GM12892 (cell line): ENCODE data around the gene MID1.

ENCODE experiments used
- DNase-seq: peaks from one replicate; pipeline ENCODE4 v3.0.0; 2011; ENCODE audit not compliant: insufficient read length
- FAIRE-seq: peaks from 2 replicates; lab custom pipeline; 2011; peaks lifted over from hg19 to GRCh38; lab: Jason Lieb, UNC
- POLR2A ChIP-seq: IDR thresholded peaks from 2 replicates; pipeline ENCODE4 v1.6.1; 2011; ENCODE audit warnings: low read depth, low read length, control low read depth
- POLR2AphosphoS5 ChIP-seq: IDR thresholded peaks from 2 replicates; pipeline ENCODE4 v1.6.1; 2011; ENCODE audit warnings: low read depth, low read length, control low read depth
- TAF1 ChIP-seq: IDR thresholded peaks from 2 replicates; pipeline ENCODE4 v1.6.1; 2011; ENCODE audit warnings: low read depth, mild to moderate bottlenecking, control low read depth, low read length, borderline replicate concordance

MID1 gene

GRCh38 chrX:10474913-10475568 lies 145.3 kb downstream of the MID1 start:
- no peak for DNase-seq
- FAIRE-seq = no peak
- no peak for TF ChIP-seq POLR2AphosphoS5

DNA sequence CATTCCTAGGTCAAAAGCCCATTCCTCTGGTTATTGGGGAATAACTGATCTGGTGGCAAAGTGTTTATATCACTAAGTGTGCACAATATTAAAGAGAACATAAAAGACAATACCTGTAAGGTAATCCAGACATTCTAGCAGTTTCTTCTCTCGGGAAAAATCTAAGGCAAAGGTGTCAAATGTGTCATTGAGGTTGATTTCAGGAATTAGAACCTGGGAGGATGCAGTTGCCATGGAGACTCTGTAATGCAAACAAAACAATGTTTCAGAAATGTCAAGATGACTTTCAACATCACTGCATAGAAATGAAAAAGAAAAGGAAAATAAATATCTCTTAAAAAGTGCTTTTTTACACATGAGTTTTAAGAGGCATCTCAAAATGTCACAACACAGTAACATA lies 145.9 kb downstream of the MID1 start:
- no peak for DNase-seq
- TF ChIP-seq POLR2A (no peak), TAF1 (no peak), POLR2AphosphoS5 (no peak)
- FAIRE-seq = no peak

DNA sequence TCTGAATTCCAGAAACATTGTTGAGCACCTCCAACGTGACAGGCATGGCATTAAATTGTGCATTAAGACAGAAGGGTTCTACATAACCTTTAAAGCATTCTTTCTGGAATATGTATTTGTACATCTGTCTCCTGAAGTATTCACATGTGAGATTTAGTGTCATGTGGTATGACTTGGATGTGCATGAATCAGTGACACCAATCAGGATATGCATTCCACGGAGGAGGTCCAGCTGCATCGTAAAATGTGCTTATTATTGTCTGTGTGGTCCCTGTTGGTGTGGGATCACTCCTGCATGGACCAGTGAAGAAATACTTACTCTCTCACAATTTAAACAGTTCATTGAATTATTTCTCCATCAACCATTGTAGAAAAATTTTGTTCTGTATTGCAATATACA lies 149.0 kb downstream of the MID1 start:
- FAIRE-seq = no peak
- DNase-seq = no peak
- no peak for TF ChIP-seq POLR2A
- no peak for TF ChIP-seq TAF1
- no peak for TF ChIP-seq POLR2AphosphoS5

DNA sequence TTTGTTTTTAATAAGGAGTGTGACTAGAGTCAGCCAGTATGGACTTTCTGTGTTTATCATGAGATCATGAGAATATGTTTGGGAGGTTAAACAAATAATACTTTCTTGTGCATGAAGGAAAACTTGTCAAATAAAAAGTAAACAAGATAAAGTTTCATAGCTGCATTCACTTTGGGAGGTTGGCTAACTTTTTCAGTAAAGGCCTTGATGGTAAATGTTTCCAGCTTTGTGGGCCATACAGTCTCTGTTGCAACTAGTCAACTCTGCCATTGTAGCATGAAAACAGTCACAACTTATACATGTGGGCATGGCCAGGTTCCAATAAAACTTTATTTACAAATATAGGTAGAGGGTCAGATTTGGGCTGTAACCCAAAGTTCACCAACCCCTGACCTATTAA lies 150.4 kb downstream of the MID1 start:
- peak; percentile 17 for FAIRE-seq
- no peak for DNase-seq
- TF ChIP-seq POLR2A = no peak
- TF ChIP-seq POLR2AphosphoS5 = no peak
- no peak for TF ChIP-seq TAF1

DNA sequence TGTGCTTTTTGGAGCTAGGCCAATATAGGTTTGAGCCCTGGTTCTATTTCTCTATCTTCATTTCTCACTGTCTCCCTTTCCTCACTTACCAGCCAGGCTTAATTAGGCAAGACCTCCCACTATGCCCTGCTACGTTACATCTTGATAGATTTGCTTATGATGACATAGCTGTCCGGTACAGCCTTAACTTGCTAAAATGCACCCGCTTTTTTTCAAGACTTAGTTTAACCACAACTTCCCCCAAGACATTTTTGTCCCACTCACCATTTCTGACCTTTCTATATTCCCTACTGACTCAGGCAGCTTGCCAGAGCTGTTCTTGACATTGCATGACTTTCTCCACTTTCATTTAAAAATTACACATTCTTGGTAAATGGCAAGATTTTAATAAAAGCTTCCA lies 152.6 kb downstream of the MID1 start:
- FAIRE-seq (no peak), DNase-seq (no peak)
- TF ChIP-seq POLR2A (no peak), POLR2AphosphoS5 (no peak)

- no peak for DNase-seq
- no peak for TF ChIP-seq POLR2AphosphoS5
- no peak for TF ChIP-seq TAF1
- no peak for TF ChIP-seq POLR2A
- no peak for FAIRE-seq
These were observed 155.1 kb downstream of the MID1 start for GRCh38 chrX:10465254-10465653.

DNA sequence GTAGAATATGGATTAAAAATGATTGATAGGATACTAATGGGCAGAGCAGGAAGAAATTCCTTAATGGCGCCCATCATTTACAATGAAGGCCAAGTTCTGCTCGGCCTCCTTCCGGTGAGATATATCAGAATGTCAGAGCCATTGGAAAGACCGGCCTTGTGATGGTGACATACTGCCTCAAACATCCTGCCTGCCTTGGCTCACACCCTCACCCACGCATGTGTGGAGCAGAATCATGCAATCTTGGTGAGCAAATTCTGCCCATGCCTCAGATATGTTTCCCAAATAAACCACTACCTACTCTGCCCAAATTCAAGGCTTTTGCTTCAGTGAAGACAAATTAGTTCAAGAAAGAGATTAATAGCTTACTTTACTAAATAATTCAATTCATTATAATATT lies 163.3 kb downstream of the MID1 start:
- TF ChIP-seq POLR2AphosphoS5 (no peak), POLR2A (no peak), TAF1 (no peak)
- no peak for DNase-seq
- no peak for FAIRE-seq

DNA sequence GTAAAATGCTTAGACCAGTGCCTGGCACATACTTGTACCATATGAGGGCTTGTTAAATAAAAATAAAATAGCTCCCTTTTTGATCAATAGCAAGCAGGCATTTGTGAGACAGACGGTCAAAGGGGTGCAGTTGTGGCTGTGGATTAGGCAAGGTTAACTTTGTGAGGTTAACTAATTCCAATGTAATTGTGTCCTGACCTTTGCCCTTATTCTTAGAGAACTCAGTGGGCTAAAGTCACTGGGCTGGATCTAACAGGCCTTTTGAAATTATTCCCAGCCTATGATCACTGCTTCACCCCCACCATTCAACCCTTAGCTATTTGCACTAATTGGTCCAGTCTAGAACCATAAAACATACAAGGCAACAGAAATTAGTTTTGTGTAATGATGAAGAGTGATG lies 166.4 kb downstream of the MID1 start:
- FAIRE-seq (no peak), DNase-seq (no peak)
- TF ChIP-seq POLR2AphosphoS5 (no peak), POLR2A (no peak), TAF1 (no peak)

GRCh38 chrX:10450959-10451355 lies 169.4 kb downstream of the MID1 start:
- FAIRE-seq (no peak), DNase-seq (no peak)
- no peak for TF ChIP-seq POLR2A

DNA sequence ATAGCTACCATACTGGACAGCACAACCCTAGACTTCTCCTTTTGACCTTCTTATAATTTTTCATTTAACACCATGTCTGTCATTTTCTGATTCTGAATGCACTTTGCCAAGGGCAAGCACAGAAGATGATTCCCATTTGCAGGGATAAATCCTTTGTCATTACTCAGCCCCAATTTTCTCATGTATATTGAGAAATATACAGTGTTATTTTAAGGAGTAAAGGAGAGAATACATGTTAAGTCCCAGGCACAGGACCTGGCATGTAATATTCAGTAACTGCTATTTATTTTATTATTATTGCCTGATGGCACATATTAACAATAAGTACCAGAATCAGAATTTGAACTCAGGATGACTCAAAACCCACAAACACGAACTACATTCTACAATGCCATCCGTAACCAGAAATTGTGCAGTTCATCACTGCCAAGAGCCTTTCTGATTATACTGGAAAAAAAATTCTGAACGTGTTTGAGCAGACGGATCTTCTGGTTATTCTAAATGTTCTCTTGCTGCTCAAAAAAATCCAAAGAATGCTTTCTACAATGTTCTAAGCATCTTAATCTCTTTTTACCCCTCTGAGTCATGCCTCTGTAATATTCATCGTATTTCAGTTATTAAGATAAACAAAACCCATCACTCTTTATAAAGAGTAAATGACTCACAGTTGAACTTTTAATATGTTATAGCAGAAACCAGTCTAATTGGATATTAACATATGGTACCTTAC lies 170.0 kb downstream of the MID1 start:
- no peak for TF ChIP-seq TAF1
- TF ChIP-seq POLR2AphosphoS5 = no peak
- TF ChIP-seq POLR2A = no peak
- FAIRE-seq (no peak), DNase-seq (no peak)

DNA sequence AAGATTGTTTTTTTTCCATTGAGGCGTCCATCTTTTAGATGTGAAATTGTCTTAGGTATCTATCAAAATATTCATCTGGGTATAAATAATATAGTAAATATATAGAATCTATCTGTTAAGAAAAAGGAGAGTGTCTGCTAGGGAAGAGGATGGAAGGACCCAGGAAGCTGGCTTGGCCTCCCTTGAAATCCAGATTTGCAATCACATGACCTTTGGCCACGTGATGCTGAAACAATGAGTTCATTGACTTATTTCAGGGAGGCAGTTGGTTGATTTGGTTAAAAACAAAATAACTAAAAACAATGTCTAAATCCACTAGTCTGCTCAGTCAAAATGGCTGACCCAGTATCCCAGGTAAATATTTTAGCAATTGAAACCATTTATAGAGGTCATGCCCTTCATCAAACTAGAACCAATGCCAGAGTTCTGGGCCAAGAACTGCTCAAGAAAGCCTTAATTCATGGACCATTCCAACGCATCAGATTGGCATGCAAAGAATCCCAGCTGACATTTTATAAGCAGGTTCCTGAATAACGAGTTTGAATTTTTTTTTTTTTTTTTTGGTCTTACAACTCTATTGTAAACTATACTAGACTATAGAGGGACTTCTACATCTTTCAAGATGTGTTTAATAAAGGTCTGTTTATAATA lies 172.7 kb downstream of the MID1 start:
- no peak for FAIRE-seq

DNA sequence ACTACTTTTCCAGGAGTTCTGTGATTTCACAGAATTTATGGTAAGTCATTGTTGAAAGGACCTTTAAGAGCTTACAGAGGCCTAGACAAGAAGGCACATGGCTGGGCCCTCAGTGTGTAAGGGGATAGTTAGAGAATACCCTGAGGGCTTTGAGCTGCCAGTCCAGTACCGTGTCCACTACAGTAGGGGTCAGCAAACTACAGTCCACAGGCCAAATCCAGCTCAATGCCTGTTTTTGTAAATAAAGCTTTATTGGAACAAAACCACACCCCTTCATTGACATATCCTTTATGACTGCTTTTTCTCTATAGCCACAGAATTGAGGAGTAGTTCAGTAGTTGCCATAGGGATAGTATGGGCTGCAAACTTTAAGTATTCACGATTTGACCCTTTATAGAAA lies 176.2 kb downstream of the MID1 start:
- no peak for DNase-seq
- no peak for FAIRE-seq
- TF ChIP-seq POLR2A (no peak), POLR2AphosphoS5 (no peak), TAF1 (no peak)

More for the DNA sequence above, 172.7 kb downstream of the MID1 start:
- no peak for DNase-seq
- no peak for TF ChIP-seq POLR2A
- no peak for TF ChIP-seq POLR2AphosphoS5
- no peak for TF ChIP-seq TAF1
